ENCODE data around the gene FNDC11. TPM values are rescaled to one million over a fixed set of nuclear protein-coding genes. Genes with fewer than 3 reads are reported as not detected.

FNDC11 gene
- 0.13 to 0.38 TPM (median 0.17 TPM) in 5 replicates for total RNA-seq (2022; extraction: Qiagen RNA extraction)

GRCh38 chr20:63553933-63554290 lies at the start of gene FNDC11:
FNDC11 (plus strand) TSS chr20:63554159; CDS start chr20:63555664, 1,505 bp downstream.

DNA sequence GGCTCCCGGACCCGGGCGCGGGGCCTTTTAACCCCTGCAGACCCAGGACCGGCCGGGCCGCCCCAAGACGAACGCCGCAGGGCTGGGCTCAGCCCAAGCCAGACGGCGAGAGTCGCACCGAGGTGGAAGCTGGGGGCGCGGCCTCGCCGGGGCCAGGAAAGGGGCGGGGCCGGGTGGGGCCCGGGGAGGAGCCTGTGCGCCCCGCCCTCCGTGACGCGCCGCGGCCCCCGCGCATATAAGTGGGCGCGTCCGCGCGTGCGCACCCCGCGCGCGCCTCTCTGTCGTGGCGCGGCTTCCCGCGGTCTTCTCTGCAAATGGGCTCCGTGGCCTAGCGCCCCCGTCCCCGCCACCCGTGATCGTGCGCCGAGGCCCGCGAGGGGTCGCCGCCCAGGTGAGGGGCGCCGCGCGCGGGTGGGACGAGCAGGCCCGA lies 33.4 kb upstream of the FNDC11 start, which contains the start of gene PPDPF:
PPDPF (plus strand) TSS at position 262 of the 430 bp plus-strand sequence. CDS start 544 bp downstream, outside the sequence.

GRCh38 chr20:63536997-63537524 lies 16.9 kb upstream of the FNDC11 start, which contains the start of gene PTK6:
PTK6 (minus strand) TSS chr20:63537376; CDS start chr20:63537314, 62 bp downstream.

GRCh38 chr20:63547725-63548480 lies 6.1 kb upstream of the FNDC11 start, which contains the start of gene SRMS:
SRMS (minus strand) TSS chr20:63547749; CDS start chr20:63547463, 286 bp downstream.

GRCh38 chr20:63574156-63574828 lies 20.3 kb downstream of the FNDC11 start, which contains the start of gene HELZ2:
HELZ2 (minus strand) TSS chr20:63574239; CDS start chr20:63572385, 1,854 bp downstream.

Other genes starting within 250 kb of the FNDC11 start
- 0.09 to 0.84 TPM (median 0.33 TPM) in 5 replicates for gene CHRNA4, start 192.8 kb upstream of the FNDC11 start, total RNA-seq (2022; extraction: Qiagen RNA extraction)
- 0.40 to 0.89 TPM (median 0.81 TPM) in 5 replicates for gene KCNQ2, start 81.5 kb upstream of the FNDC11 start, total RNA-seq (2022; extraction: Qiagen RNA extraction)
- gene EEF1A2, start 55.1 kb upstream of the FNDC11 start, total RNA-seq (2022; extraction: Qiagen RNA extraction): 141 to 180 TPM (median 158 TPM) in 5 replicates
- gene PPDPF, start 33.4 kb upstream of the FNDC11 start, total RNA-seq (2022; extraction: Qiagen RNA extraction): 273 to 372 TPM (median 330 TPM) in 5 replicates
- gene PTK6, start 16.8 kb upstream of the FNDC11 start, total RNA-seq (2022; extraction: Qiagen RNA extraction): 2.2 to 3.5 TPM (median 3.2 TPM) in 5 replicates
- not detected in 5 replicates for gene SRMS, start 6.4 kb upstream of the FNDC11 start, total RNA-seq (2022; extraction: Qiagen RNA extraction)
- gene HELZ2, start 20.1 kb downstream of the FNDC11 start, total RNA-seq (2022; extraction: Qiagen RNA extraction): 7.3 to 13.1 TPM (median 9.4 TPM) in 5 replicates
- gene GMEB2, start 72.9 kb downstream of the FNDC11 start, total RNA-seq (2022; extraction: Qiagen RNA extraction): 8.5 to 11.7 TPM (median 10.5 TPM) in 5 replicates
- gene STMN3, start 99.3 kb downstream of the FNDC11 start, total RNA-seq (2022; extraction: Qiagen RNA extraction): 6.6 to 12.3 TPM (median 10.5 TPM) in 5 replicates
- 4.8 to 8.3 TPM (median 7.7 TPM) in 5 replicates for gene RTEL1, start 104.2 kb downstream of the FNDC11 start, total RNA-seq (2022; extraction: Qiagen RNA extraction)
- gene TNFRSF6B, start 142.5 kb downstream of the FNDC11 start, total RNA-seq (2022; extraction: Qiagen RNA extraction): 0.47 to 1.4 TPM (median 0.76 TPM) in 5 replicates
- 29.1 to 43.6 TPM (median 39.1 TPM) in 5 replicates for gene ARFRP1, start 153.8 kb downstream of the FNDC11 start, total RNA-seq (2022; extraction: Qiagen RNA extraction)
- 22.2 to 32.0 TPM (median 28.6 TPM) in 5 replicates for gene ZGPAT, start 153.9 kb downstream of the FNDC11 start, total RNA-seq (2022; extraction: Qiagen RNA extraction)
- gene LIME1, start 182.5 kb downstream of the FNDC11 start, total RNA-seq (2022; extraction: Qiagen RNA extraction): 4.0 to 12.2 TPM (median 10.7 TPM) in 5 replicates
- 57.2 to 111 TPM (median 97.3 TPM) in 5 replicates for gene SLC2A4RG, start 185.6 kb downstream of the FNDC11 start, total RNA-seq (2022; extraction: Qiagen RNA extraction)

Data from A549 treated with CORT108297 at 1 μM for 4 hours (cell line).